OCI-LY1 (cell line): Measurements from ENCODE around the gene SCFD1.

Source experiments
- CTCF ChIP-seq: fragments of 200-600 bp; sonication (generic), shearing (Covaris generic); IDR thresholded peaks from 2 replicates; pipeline ENCODE4 v1.5.1; 2017; ENCODE audit warnings: mild to moderate bottlenecking, antibody characterized with exemption, low read length, moderate library complexity, mixed read lengths
- EZH2 ChIP-seq: fragments of 200-600 bp; sonication (generic), shearing (Covaris generic); IDR thresholded peaks from 2 replicates; pipeline ENCODE4 v1.8.0; 2017; ENCODE audit warnings: borderline replicate concordance, mixed run types, mild to moderate bottlenecking, antibody characterized with exemption, low read length, moderate library complexity, mixed read lengths

- TF ChIP-seq CTCF (no peak), EZH2 (no peak)
Observed at GRCh38 chr14:30572771-30573170, 49.3 kb upstream of the SCFD1 start.
